Ovary (tissue), 3 donors: ENCODE results near the gene ABHD17C.

ENCODE experiments used
- CTCF ChIP-seq, 3 donors: fragments of 450-650 bp in 2 of 3; fragments of 200-600 bp in 1 of 3; IDR thresholded peaks; one replicate each; pipeline versions ENCODE4 v1.5.1 to v1.8.0; 2016 to 2022; ENCODE audit warnings: antibody characterized with exemption in 3 of 3, mild to moderate bottlenecking in 1 of 3
- EP300 ChIP-seq: sonication (generic); formaldehyde crosslinking; IDR thresholded peaks from one replicate; pipeline ENCODE4 v1.6.1; 2017; ENCODE audit warnings: antibody characterized with exemption
- POLR2A ChIP-seq: fragments of 450-650 bp; IDR thresholded peaks from one replicate; pipeline ENCODE4 v1.6.1; 2017; ENCODE audit warnings: antibody characterized with exemption, mild to moderate bottlenecking, moderate library complexity
- donor health status: DM: no; HTN: no; CAD: no.

DNA sequence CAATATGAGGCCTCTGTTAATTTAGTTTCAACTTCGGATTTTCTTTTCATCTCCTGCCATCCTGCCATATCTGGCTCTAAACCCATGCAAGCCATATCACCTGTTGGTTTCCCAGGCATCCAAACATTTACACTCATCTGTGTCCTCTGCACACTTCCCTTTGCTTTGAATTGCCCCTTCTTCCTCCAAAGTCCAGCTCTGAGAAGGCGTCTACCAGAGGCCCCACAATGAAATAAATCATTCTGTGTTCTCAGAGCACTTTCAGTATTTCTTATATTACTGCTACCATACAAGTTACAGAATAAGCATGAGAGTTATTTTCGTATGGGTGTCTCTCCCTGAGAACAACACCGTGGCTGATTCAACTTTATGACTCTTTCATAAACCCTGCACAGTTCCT is 12.9 kb upstream of the ABHD17C start:
- TF ChIP-seq POLR2A = no peak
- TF ChIP-seq CTCF (IDR thresholded peaks at IDR 0.05) = no peak
- no peak for TF ChIP-seq EP300
